H1 (cell line): ENCODE measurements around the gene CNIH4. TPM values are rescaled to one million over a fixed set of nuclear protein-coding genes. Genes with fewer than 3 reads are reported as not detected.

Experiments
- CEBPB ChIP-seq: IDR thresholded peaks from 2 replicates; pipeline ENCODE4 v1.6.1; 2012; ENCODE audit warnings: low read depth, low read length
- CREB1 ChIP-seq: IDR thresholded peaks from 2 replicates; pipeline ENCODE4 v1.6.1; 2012; ENCODE audit warnings: inconsistent platforms
- EGR1 ChIP-seq: IDR thresholded peaks from 2 replicates; pipeline ENCODE4 v1.6.1; 2011; ENCODE audit warnings: low read depth, low read length, borderline replicate concordance
- SAP30 ChIP-seq: fragments of 300-600 bp; sonication (generic); IDR thresholded peaks from 2 replicates; pipeline ENCODE4 v1.7.1; 2012; ENCODE audit warnings: low read length, moderate library complexity, mild to moderate bottlenecking, inconsistent platforms; ENCODE audit not compliant: insufficient read depth, insufficient replicate concordance
- SUZ12 ChIP-seq: fragments of 200-600 bp; sonication (generic); IDR thresholded peaks from 2 replicates; pipeline ENCODE4 v1.6.1; 2012; ENCODE audit warnings: mild to moderate bottlenecking, inconsistent platforms, low read length, moderate library complexity, mixed read lengths
- TAF1 ChIP-seq: IDR thresholded peaks from 2 replicates; pipeline ENCODE4 v1.6.1; 2011; ENCODE audit warnings: mild to moderate bottlenecking, low read depth, low read length
- ZNF274 ChIP-seq: IDR thresholded peaks from 2 replicates; pipeline ENCODE4 v1.7.0; 2012; ENCODE audit warnings: low read length, borderline replicate concordance; ENCODE audit errors: extremely low read depth
- polyA plus RNA-seq, 7 experiments: library from polyadenylated mRNA; depleted of rRNA in 3 of 7; stranded (reverse) in 5 of 7; unstranded in 2 of 7; fragments of >200 nt in 5 of 7; fragments of 200-250 nt in 2 of 7; gene quantifications; 1 replicate in 5 of 7; 2 replicates in 1 of 7; 4 replicates in 1 of 7; pipeline versions ENCODE4 v1.2.1 to v1.2.3, GENCODE V29; 2011 to 2013; ENCODE audit warnings: missing spikeins in 2 of 7, mixed read lengths in 2 of 7
- total RNA-seq: library from RNA; stranded (reverse); fragmentation: NEBNext Ultra II Directional; extraction: Animal tissue kit (Norgen Biotek cat#: 25700); gene quantifications from 2 replicates; pipeline ENCODE4 v1.2.1, GENCODE V29; 2021
- TF ChIP-seq, protein P1 (sequence below): fragments of 300-600 bp; sonication (generic); IDR thresholded peaks from 2 replicates; pipeline ENCODE4 v1.7.1; 2012; ENCODE audit warnings: low read length, moderate library complexity, mild to moderate bottlenecking, inconsistent platforms; ENCODE audit not compliant: insufficient replicate concordance
- TF ChIP-seq, protein P2 (sequence below): IDR thresholded peaks from 2 replicates; pipeline ENCODE4 v1.6.1; 2011; ENCODE audit warnings: low read depth, mild to moderate bottlenecking, low read length; ENCODE audit not compliant: insufficient read depth

CNIH4 gene
- total and polyA plus RNA-seq, 2 of the 8 experiments (the other 6 are each of a cell fraction or from before 2014, with no cell fraction given) = 76.2 to 151 TPM

DNA sequence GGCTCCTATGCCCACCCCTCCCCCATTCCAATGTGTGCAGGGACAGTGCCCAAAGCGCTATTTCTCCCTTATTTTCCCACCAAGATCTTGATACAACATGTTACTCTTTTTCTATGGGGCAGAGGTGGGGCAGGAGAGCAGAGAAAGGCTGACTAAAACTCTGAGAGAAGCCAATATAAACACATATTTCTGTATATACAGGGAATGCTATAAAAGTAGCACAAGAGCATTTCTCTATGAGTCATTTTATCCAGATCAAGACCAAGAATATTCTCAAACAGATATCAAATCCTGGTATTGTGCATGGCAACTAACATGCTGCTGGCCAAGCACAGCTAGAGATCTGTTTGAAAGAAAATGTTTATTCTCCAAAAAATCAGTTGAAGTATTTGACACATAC lies 70.7 kb downstream of the CNIH4 start (continued):
- TF ChIP-seq, protein P1, sequence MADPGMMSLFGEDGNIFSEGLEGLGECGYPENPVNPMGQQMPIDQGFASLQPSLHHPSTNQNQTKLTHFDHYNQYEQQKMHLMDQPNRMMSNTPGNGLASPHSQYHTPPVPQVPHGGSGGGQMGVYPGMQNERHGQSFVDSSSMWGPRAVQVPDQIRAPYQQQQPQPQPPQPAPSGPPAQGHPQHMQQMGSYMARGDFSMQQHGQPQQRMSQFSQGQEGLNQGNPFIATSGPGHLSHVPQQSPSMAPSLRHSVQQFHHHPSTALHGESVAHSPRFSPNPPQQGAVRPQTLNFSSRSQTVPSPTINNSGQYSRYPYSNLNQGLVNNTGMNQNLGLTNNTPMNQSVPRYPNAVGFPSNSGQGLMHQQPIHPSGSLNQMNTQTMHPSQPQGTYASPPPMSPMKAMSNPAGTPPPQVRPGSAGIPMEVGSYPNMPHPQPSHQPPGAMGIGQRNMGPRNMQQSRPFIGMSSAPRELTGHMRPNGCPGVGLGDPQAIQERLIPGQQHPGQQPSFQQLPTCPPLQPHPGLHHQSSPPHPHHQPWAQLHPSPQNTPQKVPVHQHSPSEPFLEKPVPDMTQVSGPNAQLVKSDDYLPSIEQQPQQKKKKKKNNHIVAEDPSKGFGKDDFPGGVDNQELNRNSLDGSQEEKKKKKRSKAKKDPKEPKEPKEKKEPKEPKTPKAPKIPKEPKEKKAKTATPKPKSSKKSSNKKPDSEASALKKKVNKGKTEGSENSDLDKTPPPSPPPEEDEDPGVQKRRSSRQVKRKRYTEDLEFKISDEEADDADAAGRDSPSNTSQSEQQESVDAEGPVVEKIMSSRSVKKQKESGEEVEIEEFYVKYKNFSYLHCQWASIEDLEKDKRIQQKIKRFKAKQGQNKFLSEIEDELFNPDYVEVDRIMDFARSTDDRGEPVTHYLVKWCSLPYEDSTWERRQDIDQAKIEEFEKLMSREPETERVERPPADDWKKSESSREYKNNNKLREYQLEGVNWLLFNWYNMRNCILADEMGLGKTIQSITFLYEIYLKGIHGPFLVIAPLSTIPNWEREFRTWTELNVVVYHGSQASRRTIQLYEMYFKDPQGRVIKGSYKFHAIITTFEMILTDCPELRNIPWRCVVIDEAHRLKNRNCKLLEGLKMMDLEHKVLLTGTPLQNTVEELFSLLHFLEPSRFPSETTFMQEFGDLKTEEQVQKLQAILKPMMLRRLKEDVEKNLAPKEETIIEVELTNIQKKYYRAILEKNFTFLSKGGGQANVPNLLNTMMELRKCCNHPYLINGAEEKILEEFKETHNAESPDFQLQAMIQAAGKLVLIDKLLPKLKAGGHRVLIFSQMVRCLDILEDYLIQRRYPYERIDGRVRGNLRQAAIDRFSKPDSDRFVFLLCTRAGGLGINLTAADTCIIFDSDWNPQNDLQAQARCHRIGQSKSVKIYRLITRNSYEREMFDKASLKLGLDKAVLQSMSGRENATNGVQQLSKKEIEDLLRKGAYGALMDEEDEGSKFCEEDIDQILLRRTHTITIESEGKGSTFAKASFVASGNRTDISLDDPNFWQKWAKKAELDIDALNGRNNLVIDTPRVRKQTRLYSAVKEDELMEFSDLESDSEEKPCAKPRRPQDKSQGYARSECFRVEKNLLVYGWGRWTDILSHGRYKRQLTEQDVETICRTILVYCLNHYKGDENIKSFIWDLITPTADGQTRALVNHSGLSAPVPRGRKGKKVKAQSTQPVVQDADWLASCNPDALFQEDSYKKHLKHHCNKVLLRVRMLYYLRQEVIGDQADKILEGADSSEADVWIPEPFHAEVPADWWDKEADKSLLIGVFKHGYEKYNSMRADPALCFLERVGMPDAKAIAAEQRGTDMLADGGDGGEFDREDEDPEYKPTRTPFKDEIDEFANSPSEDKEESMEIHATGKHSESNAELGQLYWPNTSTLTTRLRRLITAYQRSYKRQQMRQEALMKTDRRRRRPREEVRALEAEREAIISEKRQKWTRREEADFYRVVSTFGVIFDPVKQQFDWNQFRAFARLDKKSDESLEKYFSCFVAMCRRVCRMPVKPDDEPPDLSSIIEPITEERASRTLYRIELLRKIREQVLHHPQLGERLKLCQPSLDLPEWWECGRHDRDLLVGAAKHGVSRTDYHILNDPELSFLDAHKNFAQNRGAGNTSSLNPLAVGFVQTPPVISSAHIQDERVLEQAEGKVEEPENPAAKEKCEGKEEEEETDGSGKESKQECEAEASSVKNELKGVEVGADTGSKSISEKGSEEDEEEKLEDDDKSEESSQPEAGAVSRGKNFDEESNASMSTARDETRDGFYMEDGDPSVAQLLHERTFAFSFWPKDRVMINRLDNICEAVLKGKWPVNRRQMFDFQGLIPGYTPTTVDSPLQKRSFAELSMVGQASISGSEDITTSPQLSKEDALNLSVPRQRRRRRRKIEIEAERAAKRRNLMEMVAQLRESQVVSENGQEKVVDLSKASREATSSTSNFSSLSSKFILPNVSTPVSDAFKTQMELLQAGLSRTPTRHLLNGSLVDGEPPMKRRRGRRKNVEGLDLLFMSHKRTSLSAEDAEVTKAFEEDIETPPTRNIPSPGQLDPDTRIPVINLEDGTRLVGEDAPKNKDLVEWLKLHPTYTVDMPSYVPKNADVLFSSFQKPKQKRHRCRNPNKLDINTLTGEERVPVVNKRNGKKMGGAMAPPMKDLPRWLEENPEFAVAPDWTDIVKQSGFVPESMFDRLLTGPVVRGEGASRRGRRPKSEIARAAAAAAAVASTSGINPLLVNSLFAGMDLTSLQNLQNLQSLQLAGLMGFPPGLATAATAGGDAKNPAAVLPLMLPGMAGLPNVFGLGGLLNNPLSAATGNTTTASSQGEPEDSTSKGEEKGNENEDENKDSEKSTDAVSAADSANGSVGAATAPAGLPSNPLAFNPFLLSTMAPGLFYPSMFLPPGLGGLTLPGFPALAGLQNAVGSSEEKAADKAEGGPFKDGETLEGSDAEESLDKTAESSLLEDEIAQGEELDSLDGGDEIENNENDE = no peak
- TF ChIP-seq SAP30 (no peak), EGR1 (no peak), SUZ12 (no peak), CREB1 (no peak), ZNF274 (no peak), TAF1 (no peak), CEBPB (no peak)
- TF ChIP-seq, protein P2, sequence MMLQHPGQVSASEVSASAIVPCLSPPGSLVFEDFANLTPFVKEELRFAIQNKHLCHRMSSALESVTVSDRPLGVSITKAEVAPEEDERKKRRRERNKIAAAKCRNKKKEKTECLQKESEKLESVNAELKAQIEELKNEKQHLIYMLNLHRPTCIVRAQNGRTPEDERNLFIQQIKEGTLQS = no peak
